NCI-H2196 (cell line): ENCODE data around the gene PAK1IP1.
"Not testable (repeated sequence)": the region's sequence is repeated elsewhere in the genome, so short reads cannot be mapped to it uniquely, and the experiment has no call there.

ENCODE experiments used
- DNase-seq: peaks from one replicate; lab custom pipeline; 2025; ENCODE audit not compliant: unreplicated experiment; lab: John Stamatoyannopoulos, UW

PAK1IP1 gene

GRCh38 chr6:10690651-10691445 is 3.9 kb upstream of the PAK1IP1 start:
- DNase-seq, result peak; percentile 32

GRCh38 chr6:10692965-10693538 is 1.7 kb upstream of the PAK1IP1 start:
- no peak for DNase-seq

GRCh38 chr6:10695086-10695657 is 400 bp downstream of the PAK1IP1 start:
- DNase-seq, result no peak

GRCh38 chr6:10696655-10697054 is 1.9 kb downstream of the PAK1IP1 start:
- no peak for DNase-seq

- no peak for DNase-seq
Observed at GRCh38 chr6:10713962-10714361, 19.2 kb downstream of the PAK1IP1 start.

- no peak for DNase-seq
Observed at GRCh38 chr6:10719296-10719963, 24.7 kb downstream of the PAK1IP1 start.

GRCh38 chr6:10719964-10720264 is 25.1 kb downstream of the PAK1IP1 start:
- no peak for DNase-seq

- DNase-seq, result no peak
Observed at GRCh38 chr6:10720265-10720959, 25.6 kb downstream of the PAK1IP1 start.

- DNase-seq, result not testable (repeated sequence)
Observed at GRCh38 chr6:10720960-10721849, 26.4 kb downstream of the PAK1IP1 start.

- no peak for DNase-seq
Observed at GRCh38 chr6:10721850-10722569, 27.2 kb downstream of the PAK1IP1 start.

- no peak for DNase-seq
Observed at GRCh38 chr6:10722570-10722819, 27.7 kb downstream of the PAK1IP1 start.

- DNase-seq, result peak; percentile 100
Observed at GRCh38 chr6:10722820-10723566, 28.2 kb downstream of the PAK1IP1 start, which contains the start of gene TMEM14C. TMEM14C (plus strand) TSS chr6:10723070; CDS start chr6:10724614, 1,544 bp downstream.

GRCh38 chr6:10723567-10723881 is 28.8 kb downstream of the PAK1IP1 start:
- DNase-seq, result no peak

- no peak for DNase-seq
Observed at GRCh38 chr6:10725044-10725443, 30.3 kb downstream of the PAK1IP1 start.

GRCh38 chr6:10725716-10726115 is 30.9 kb downstream of the PAK1IP1 start:
- no peak for DNase-seq

- DNase-seq, result no peak
Observed at GRCh38 chr6:10730254-10730653, 35.5 kb downstream of the PAK1IP1 start.

GRCh38 chr6:10733151-10733715 is 38.5 kb downstream of the PAK1IP1 start:
- DNase-seq, result no peak

GRCh38 chr6:10733863-10734262 is 39.1 kb downstream of the PAK1IP1 start:
- DNase-seq, result no peak

GRCh38 chr6:10736731-10737130 is 42.0 kb downstream of the PAK1IP1 start:
- no peak for DNase-seq
